ENCODE data around the gene BMP3.

BMP3 gene, protein sequence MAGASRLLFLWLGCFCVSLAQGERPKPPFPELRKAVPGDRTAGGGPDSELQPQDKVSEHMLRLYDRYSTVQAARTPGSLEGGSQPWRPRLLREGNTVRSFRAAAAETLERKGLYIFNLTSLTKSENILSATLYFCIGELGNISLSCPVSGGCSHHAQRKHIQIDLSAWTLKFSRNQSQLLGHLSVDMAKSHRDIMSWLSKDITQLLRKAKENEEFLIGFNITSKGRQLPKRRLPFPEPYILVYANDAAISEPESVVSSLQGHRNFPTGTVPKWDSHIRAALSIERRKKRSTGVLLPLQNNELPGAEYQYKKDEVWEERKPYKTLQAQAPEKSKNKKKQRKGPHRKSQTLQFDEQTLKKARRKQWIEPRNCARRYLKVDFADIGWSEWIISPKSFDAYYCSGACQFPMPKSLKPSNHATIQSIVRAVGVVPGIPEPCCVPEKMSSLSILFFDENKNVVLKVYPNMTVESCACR

DNA sequence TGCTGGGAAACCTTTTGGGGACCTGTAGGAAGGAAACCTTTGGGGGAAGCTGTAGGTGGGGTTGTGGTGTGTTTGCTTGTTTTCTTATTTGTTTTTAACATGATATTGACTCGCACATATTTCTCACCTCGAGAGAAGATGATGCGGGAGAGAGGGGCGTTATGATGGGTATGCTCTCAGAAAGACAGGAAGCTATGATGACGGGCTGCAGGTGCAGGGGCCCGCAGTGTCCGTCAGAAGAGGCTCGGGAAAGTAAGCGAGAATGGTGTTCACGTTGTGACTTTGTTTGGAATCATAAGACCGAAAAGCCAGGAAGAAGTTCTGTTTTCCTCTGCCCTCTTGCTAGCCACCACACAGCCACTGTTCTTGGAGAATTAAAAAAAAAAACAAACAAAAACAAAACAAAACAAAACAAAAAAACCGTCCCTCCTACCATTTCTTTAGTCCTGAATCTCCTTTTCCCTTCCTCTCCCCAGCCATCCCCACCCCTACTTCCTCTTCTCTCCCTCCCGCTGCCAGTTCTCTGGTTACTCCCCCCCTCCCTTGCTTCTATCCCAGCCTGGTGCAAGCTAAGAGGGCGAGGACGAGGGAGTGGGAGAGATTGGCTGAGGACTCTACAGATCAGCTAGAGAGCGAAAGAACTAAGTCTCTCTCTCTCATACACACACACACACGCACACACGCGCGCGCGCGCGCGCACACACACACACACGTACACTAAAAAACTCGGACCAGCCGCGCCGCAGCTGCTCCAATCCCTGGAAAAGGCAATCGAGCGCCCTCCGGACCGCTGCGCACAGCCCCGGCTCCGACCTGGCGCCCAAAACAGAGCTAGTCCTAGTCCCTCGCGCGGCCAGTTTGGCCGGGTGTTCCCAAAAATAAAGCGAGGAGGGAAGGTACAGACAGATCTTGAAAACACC is at the start of gene BMP3:
Gene BMP3 (plus strand): TSS at position 648 of the 920 bp plus-strand sequence. CDS start 577 bp downstream, outside the sequence.
- no peak for DNase-seq (ENCODE audit: low spot score)
- in situ Hi-C loops (cut with MboI; ENCODE audit: low pct_unique_long_range_greater_than_20kb, low sequenced_read_pairs, unreplicated experiment): no loop called here
- TF ChIP-seq, protein P1, sequence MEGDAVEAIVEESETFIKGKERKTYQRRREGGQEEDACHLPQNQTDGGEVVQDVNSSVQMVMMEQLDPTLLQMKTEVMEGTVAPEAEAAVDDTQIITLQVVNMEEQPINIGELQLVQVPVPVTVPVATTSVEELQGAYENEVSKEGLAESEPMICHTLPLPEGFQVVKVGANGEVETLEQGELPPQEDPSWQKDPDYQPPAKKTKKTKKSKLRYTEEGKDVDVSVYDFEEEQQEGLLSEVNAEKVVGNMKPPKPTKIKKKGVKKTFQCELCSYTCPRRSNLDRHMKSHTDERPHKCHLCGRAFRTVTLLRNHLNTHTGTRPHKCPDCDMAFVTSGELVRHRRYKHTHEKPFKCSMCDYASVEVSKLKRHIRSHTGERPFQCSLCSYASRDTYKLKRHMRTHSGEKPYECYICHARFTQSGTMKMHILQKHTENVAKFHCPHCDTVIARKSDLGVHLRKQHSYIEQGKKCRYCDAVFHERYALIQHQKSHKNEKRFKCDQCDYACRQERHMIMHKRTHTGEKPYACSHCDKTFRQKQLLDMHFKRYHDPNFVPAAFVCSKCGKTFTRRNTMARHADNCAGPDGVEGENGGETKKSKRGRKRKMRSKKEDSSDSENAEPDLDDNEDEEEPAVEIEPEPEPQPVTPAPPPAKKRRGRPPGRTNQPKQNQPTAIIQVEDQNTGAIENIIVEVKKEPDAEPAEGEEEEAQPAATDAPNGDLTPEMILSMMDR (IDR thresholded peaks at IDR 0.05; ENCODE audit: extremely low read depth, insufficient read depth, missing control alignments): no peak

DNA sequence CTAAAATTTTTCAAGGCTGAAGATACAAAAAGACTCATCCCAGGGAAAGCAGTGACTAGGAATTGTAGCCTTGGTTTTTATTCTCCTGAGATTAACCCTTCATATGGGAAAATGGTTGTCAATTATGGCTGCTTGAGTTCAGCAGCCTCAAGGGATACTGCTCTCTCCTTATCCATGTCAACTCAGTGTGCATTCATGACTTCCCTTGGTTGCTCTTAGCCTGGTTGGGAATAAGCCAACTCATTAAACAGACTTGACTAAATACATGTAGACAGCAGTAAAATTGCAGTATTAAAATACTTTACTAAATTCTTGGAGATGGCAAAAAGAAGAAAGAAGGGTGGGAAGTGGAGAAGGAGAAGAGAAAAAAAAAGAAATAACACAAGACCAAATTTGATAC is 44.5 kb upstream of the BMP3 start:
- in situ Hi-C loops (cut with MboI; ENCODE audit: low pct_unique_long_range_greater_than_20kb, low sequenced_read_pairs, unreplicated experiment): loop anchor here (10.0 kb wide), 1 partner anchor 621 kb away; no protein-coding TSS in a partner anchor
- no peak for DNase-seq (ENCODE audit: low spot score)
- TF ChIP-seq, protein P1 (IDR thresholded peaks at IDR 0.05; ENCODE audit: extremely low read depth, insufficient read depth, missing control alignments): no peak

DNA sequence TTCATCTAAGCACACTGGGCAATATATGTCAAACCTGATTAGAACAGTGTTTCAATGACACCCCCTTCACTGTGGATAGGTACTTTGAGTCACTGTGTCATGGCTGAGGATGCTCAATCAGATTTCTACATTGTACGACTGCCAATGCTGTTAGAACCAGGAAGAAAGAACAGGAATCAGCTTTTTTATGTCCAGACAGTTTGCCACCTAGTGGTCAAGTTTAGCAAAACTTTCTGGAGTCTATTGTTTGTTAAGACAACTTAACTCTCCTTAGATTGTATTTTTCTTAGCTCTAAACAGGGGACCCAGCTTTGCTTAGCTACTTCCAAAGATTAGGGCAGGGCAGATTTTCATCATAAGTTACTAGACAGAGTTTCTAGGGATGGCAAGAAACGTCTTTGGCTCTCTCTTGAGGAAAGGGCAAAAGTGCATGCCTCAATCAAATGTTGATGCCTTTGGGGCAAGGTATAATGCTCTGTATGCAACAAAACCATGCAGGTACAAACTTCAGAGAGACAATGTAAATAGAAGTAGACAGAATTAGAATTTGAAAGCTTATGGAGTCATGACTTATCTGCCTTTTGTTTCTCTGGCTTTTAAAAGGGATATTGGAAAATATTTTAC is 40.5 kb upstream of the BMP3 start:
- TF ChIP-seq, protein P1 (IDR thresholded peaks at IDR 0.05; ENCODE audit: extremely low read depth, insufficient read depth, missing control alignments): peak; percentile 65
- in situ Hi-C loops (cut with MboI; ENCODE audit: low pct_unique_long_range_greater_than_20kb, low sequenced_read_pairs, unreplicated experiment): loop anchor here (10.0 kb wide), 1 partner anchor 625 kb away; no protein-coding TSS in a partner anchor
- peak; percentile 21 for DNase-seq (ENCODE audit: low spot score)

DNA sequence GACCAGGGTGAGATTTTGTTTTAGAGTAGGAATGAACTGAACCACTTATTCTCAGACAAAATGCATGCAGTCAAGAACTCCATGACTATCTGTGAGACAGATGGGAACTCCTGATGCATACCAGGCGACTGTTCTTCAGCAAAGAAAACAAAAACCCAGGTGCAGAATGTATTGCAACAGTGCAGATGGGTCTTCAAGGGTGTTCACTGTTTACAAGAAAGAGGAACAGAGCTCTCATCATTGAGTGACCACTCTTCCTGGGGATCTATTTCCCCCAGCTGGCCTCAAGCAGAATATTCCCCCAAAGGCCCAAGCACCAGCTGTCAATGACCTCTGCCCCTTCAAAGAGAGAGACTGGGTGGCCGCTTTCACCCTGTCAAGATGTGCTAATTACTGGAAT is 39.7 kb upstream of the BMP3 start:
- in situ Hi-C loops (cut with MboI; ENCODE audit: low pct_unique_long_range_greater_than_20kb, low sequenced_read_pairs, unreplicated experiment): no loop called here
- no peak for DNase-seq (ENCODE audit: low spot score)
- TF ChIP-seq, protein P1 (IDR thresholded peaks at IDR 0.05; ENCODE audit: extremely low read depth, insufficient read depth, missing control alignments): no peak

DNA sequence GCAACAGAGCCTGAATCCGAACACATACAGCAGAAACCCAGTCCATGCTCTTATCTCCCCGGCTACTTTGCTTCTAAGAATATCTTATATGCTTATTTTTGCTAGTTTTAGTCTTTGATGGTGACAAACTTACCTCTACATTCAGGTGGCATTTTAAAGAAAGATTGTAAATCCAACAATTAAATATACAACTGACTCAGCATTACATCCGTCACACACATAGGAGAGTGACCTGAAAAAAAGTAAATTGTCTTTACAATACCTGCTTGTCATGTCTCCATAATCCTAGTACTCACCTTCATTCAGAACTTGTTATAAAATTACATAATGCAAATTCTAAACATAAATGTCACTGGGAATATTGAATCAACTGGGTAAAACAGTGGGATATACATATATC is 30.6 kb upstream of the BMP3 start:
- in situ Hi-C loops (cut with MboI; ENCODE audit: low pct_unique_long_range_greater_than_20kb, low sequenced_read_pairs, unreplicated experiment): no loop called here
- DNase-seq (ENCODE audit: low spot score): no peak
- TF ChIP-seq, protein P1 (IDR thresholded peaks at IDR 0.05; ENCODE audit: extremely low read depth, insufficient read depth, missing control alignments): no peak

DNA sequence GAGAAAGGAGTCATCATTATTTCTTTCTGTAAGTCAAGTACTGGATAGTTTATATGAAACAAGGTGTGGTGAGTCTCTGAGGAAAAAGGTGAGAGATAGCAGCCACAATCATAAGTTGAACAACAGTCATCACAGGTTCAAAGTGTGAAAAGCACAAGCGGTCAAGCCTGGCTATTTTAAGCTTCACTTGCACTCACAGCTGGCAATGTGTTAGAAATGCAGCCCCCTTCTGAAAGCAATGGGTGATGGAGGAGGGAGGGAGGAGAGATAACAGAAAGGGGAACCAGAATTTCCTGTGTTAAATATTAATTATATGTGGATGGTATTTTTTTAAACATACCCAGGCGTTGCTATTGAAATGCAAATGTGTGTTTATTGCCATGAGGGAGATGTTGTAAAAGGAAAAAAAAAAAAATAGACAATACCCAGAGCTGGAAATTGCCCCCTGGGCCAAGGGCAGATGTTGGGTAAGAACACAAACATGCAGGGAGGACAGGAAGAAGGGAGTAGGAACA is 26.9 kb upstream of the BMP3 start:
- in situ Hi-C loops (cut with MboI; ENCODE audit: low pct_unique_long_range_greater_than_20kb, low sequenced_read_pairs, unreplicated experiment): no loop called here
- peak; percentile 5 for DNase-seq (ENCODE audit: low spot score)
- TF ChIP-seq, protein P1 (IDR thresholded peaks at IDR 0.05; ENCODE audit: extremely low read depth, insufficient read depth, missing control alignments): no peak

All from GM13977 (cell line).